ENCODE results near the gene PHTF2.

PHTF2 gene

DNA sequence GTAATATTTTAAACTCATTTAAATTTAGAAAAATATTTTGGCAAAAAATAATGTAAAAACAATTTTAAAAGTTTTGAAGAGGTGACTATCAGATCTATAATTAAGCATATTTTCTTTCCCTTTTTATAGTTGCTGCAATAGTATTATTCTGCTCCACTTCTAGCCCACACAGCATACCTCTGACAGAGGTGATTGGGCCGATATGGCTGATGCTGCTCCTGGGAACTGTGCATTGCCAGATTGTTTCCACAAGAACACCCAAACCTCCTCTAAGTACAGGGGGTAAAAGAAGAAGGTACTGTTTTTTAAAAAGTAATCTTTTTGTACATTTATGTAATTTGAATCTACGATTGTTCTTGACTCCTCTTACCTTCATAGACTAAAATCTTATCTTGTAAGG lies 110.1 kb downstream of the PHTF2 start:
- no peak overlapping the region for H3K4me3 ChIP-seq (ENCODE audit: insufficient read depth, low read depth, low read length, poor library complexity, severe bottlenecking)
- no peaks in the 10 kb centered on the region for H3K27me3 ChIP-seq (replicated peaks; ENCODE audit: control insufficient read depth, insufficient read depth, low read length, poor library complexity, severe bottlenecking)
- DNase-seq, result no peak
- H3K36me3 ChIP-seq (ENCODE audit: control insufficient read depth, insufficient read depth, low read length), result peaks cover 18% of the 10 kb centered on the region
- H3K9me3 ChIP-seq (ENCODE audit: control insufficient read depth, low read length), result no peaks in the 10 kb centered on the region
- no peak overlapping the region for H3K27ac ChIP-seq (ENCODE audit: insufficient read depth, low read length, poor library complexity, severe bottlenecking)
- no peaks in the 10 kb centered on the region for H3K4me1 ChIP-seq (ENCODE audit: control insufficient read depth, insufficient read depth, low read length, poor library complexity, severe bottlenecking)

DNA sequence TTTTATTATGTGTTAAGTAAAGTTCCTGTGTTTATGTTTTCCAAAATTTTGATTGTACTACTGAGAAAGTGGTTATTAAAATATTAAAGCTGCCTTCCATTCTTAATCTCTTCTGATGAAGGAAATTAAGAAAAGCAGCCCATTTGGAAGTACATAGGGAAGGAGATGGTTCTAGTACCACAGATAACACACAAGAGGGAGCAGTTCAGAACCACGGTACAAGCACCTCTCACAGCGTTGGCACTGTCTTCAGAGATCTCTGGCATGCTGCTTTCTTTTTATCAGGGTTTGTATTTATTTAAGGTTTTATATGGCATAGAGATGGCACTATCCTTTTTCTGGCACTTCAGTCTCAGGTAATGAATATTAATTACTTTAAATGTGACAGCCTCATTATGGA lies 111.6 kb downstream of the PHTF2 start:
- H3K9me3 ChIP-seq (ENCODE audit: control insufficient read depth, low read length), result no peaks in the 10 kb centered on the region
- no peak overlapping the region for H3K27ac ChIP-seq (ENCODE audit: insufficient read depth, low read length, poor library complexity, severe bottlenecking)
- H3K4me3 ChIP-seq (ENCODE audit: insufficient read depth, low read depth, low read length, poor library complexity, severe bottlenecking), result no peak overlapping the region
- H3K36me3 ChIP-seq (ENCODE audit: control insufficient read depth, insufficient read depth, low read length), result peaks cover 18% of the 10 kb centered on the region
- H3K27me3 ChIP-seq (replicated peaks; ENCODE audit: control insufficient read depth, insufficient read depth, low read length, poor library complexity, severe bottlenecking), result no peaks in the 10 kb centered on the region
- H3K4me1 ChIP-seq (ENCODE audit: control insufficient read depth, insufficient read depth, low read length, poor library complexity, severe bottlenecking), result no peaks in the 10 kb centered on the region
- no peak for DNase-seq

DNA sequence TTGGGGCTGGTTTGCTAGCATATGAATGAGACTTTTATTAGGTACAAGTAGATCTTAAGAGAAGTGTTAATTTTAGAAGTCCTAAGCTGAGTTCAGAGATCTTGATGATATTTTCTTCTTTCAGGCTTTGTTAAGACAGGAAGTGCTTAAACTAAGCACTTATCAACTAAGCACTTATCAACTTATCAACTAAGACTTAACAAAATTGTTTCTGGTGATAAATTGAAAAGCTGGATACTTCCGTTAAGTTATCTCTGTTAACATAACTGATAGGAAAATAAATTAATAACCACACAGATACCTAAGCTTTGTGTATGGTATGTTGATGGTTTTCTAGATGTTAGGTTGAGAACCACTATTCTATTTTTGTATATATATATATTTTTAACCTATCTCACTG lies 113.7 kb downstream of the PHTF2 start:
- no peak overlapping the region for H3K4me3 ChIP-seq (ENCODE audit: insufficient read depth, low read depth, low read length, poor library complexity, severe bottlenecking)
- no peaks in the 10 kb centered on the region for H3K27me3 ChIP-seq (replicated peaks; ENCODE audit: control insufficient read depth, insufficient read depth, low read length, poor library complexity, severe bottlenecking)
- H3K9me3 ChIP-seq (ENCODE audit: control insufficient read depth, low read length), result no peaks in the 10 kb centered on the region
- DNase-seq, result no peak
- H3K36me3 ChIP-seq (ENCODE audit: control insufficient read depth, insufficient read depth, low read length), result peaks cover 18% of the 10 kb centered on the region
- H3K27ac ChIP-seq (ENCODE audit: insufficient read depth, low read length, poor library complexity, severe bottlenecking), result no peak overlapping the region
- no peaks in the 10 kb centered on the region for H3K4me1 ChIP-seq (ENCODE audit: control insufficient read depth, insufficient read depth, low read length, poor library complexity, severe bottlenecking)

DNA sequence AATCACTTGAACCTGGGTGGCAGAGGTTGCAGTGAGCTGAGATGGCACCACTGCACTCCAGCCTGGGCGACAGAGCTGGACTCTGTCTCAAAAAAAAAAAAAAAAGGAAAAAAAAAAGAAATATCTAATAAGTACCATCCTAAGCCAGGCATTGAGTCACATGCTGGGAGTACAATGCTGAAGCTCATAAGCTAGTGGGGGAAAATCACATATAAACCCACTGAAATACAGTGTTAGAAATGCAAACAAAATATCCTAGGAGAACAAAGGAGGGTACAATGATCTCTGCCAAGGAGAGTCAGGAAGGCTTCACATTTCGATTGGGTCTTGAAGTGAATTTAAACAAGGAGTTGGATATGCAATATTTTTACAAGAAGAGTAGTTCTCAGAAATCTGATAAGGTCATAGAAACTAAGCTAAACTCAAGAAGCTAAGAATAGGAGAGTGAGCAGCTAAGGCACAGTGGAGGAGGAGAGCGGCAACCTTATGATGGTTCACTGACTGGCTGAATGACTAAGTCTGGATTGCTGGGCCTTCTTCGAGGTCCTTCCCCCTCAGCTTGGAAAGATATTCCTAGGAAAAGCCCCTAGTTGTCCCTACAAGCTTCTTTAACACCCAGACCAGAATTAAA lies 115.5 kb downstream of the PHTF2 start:
- Histone ChIP-seq H3K36me3 (ENCODE audit: control insufficient read depth, insufficient read depth, low read length) (peaks cover 13% of the 10 kb centered on the region), H3K9me3 (ENCODE audit: control insufficient read depth, low read length) (no peaks in the 10 kb centered on the region), H3K27me3 (replicated peaks; ENCODE audit: control insufficient read depth, insufficient read depth, low read length, poor library complexity, severe bottlenecking) (no peaks in the 10 kb centered on the region), H3K27ac (ENCODE audit: insufficient read depth, low read length, poor library complexity, severe bottlenecking) (no peak overlapping the region), H3K4me1 (ENCODE audit: control insufficient read depth, insufficient read depth, low read length, poor library complexity, severe bottlenecking) (no peaks in the 10 kb centered on the region), H3K4me3 (ENCODE audit: insufficient read depth, low read depth, low read length, poor library complexity, severe bottlenecking) (no peak overlapping the region)
- no peak for DNase-seq

DNA sequence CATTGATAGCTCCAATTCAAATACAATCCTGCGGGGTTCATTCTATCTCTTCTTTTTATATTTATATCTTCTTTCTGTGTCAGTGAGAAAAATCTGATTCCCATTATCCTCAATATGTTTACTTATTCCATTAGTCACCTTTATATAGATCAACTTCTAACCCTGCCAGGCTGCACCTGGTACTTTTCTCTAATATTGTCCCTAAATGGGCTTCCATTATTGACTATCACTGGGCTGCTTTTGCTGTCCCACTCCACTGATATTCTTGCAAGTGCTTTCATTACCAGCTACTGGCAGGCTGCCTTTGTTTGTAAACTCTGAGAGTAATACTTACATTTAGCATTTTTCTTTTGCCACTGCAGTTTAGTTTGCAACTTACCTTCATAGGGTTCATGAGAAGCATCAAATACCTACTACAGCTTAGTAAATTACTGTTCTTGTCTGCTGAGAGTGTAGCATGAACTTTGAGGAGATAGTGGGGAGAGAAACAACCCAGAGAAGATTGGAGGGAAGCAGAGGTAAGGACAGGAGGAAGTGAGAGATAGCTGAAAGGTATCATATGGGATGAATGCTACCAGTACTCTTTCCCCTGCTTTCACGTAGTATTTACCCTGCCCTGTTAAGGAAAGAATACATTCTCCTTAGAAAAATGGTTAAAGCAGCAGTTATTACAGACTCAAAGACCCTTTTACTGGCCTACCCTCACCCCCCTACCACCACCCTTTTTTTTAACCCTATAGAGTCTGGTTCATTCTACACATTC lies 119.1 kb downstream of the PHTF2 start:
- Histone ChIP-seq H3K36me3 (ENCODE audit: control insufficient read depth, insufficient read depth, low read length) (no peaks in the 10 kb centered on the region), H3K27me3 (replicated peaks; ENCODE audit: control insufficient read depth, insufficient read depth, low read length, poor library complexity, severe bottlenecking) (no peaks in the 10 kb centered on the region), H3K4me1 (ENCODE audit: control insufficient read depth, insufficient read depth, low read length, poor library complexity, severe bottlenecking) (no peaks in the 10 kb centered on the region), H3K4me3 (ENCODE audit: insufficient read depth, low read depth, low read length, poor library complexity, severe bottlenecking) (no peak overlapping the region), H3K27ac (ENCODE audit: insufficient read depth, low read length, poor library complexity, severe bottlenecking) (no peak overlapping the region), H3K9me3 (ENCODE audit: control insufficient read depth, low read length) (no peaks in the 10 kb centered on the region)
- no peak for DNase-seq

DNA sequence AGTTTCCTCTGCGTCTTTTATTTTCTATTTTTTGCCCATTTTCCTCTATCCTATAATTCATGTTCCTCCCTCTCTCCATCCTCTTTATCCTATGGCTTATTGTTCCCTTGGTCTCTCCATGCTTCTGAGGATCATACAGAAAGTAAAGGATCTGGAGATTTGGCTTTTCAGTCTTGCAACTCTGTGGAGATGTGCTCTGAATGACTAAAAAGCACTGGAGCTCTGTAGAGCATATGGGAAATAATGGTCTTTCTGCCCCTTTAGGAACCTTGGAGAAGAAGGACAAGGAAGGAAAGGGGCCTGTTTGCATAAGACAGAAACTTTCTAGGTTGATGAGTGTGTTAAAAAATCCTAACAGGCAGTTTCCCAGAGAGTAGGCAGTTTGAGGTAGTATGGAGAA lies 120.1 kb downstream of the PHTF2 start:
- H3K36me3 ChIP-seq (ENCODE audit: control insufficient read depth, insufficient read depth, low read length), result no peaks in the 10 kb centered on the region
- no peaks in the 10 kb centered on the region for H3K9me3 ChIP-seq (ENCODE audit: control insufficient read depth, low read length)
- no peak for DNase-seq
- H3K4me1 ChIP-seq (ENCODE audit: control insufficient read depth, insufficient read depth, low read length, poor library complexity, severe bottlenecking), result no peaks in the 10 kb centered on the region
- no peak overlapping the region for H3K4me3 ChIP-seq (ENCODE audit: insufficient read depth, low read depth, low read length, poor library complexity, severe bottlenecking)
- no peaks in the 10 kb centered on the region for H3K27me3 ChIP-seq (replicated peaks; ENCODE audit: control insufficient read depth, insufficient read depth, low read length, poor library complexity, severe bottlenecking)
- no peak overlapping the region for H3K27ac ChIP-seq (ENCODE audit: insufficient read depth, low read length, poor library complexity, severe bottlenecking)

DNA sequence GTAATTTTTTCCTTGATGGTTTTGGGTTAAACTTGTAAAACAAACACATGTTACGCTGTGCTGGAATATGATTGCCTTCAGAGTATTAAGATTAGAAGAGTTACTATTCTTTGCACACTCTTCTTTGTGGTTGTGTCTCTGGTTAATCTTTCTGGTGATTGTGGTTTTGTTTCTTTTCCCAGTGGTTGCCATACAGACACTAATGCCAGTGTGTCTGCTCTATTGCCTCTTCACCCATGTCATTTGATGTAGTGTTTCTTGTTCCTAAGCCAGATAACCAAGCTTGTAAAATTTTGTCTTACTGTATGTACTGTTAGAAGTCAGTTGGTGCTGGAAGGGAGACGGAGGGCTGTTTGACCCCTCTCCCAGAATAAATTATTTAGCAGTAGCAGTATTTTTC lies 124.8 kb downstream of the PHTF2 start:
- Histone ChIP-seq H3K4me3 (ENCODE audit: insufficient read depth, low read depth, low read length, poor library complexity, severe bottlenecking) (no peak overlapping the region), H3K9me3 (ENCODE audit: control insufficient read depth, low read length) (no peaks in the 10 kb centered on the region), H3K36me3 (ENCODE audit: control insufficient read depth, insufficient read depth, low read length) (no peaks in the 10 kb centered on the region), H3K27ac (ENCODE audit: insufficient read depth, low read length, poor library complexity, severe bottlenecking) (no peak overlapping the region), H3K4me1 (ENCODE audit: control insufficient read depth, insufficient read depth, low read length, poor library complexity, severe bottlenecking) (no peaks in the 10 kb centered on the region), H3K27me3 (replicated peaks; ENCODE audit: control insufficient read depth, insufficient read depth, low read length, poor library complexity, severe bottlenecking) (no peaks in the 10 kb centered on the region)
- DNase-seq, result no peak

DNA sequence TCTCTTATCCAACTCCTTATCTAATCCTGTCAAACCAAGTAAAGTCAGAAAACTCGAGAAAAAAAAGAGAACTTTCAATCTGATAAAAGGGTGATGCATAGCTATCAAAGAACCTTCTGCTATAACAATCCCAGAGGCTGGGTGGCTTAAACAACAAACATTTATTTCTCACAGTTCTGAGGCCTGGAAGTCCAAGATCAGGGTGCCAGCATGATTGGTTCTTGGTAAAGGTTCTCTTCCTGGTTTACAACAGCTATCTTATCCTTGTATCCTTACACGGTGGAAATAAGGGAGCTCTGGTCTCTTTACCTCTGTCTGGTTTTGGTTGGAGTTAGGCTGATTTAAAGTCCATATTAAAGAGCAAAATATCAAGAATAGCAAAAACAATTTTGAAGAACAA lies 131.9 kb downstream of the PHTF2 start:
- H3K4me3 ChIP-seq (ENCODE audit: insufficient read depth, low read depth, low read length, poor library complexity, severe bottlenecking), result no peak overlapping the region

DNA sequence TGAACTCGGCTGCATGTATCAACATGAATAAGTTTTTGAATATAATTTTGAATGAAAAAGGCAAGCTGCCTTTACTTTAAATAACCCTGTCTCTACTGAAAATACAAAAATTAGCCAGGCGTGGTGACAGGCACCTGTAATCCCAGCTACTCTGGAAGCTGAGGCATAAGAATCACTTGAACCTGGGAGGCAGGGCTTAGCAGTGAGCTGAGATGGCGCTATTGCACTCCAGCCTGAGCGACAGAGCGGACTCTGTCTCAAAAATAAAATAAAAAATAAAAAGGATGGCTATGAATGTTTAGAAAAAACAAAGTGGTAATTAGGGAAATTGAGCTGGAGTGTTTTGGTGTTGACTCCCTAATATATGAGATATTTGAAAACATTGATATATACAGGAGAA lies 133.3 kb downstream of the PHTF2 start:
- Histone ChIP-seq H3K4me3 (ENCODE audit: insufficient read depth, low read depth, low read length, poor library complexity, severe bottlenecking) (no peak overlapping the region), H3K4me1 (ENCODE audit: control insufficient read depth, insufficient read depth, low read length, poor library complexity, severe bottlenecking) (peaks cover 3% of the 10 kb centered on the region), H3K27me3 (replicated peaks; ENCODE audit: control insufficient read depth, insufficient read depth, low read length, poor library complexity, severe bottlenecking) (no peaks in the 10 kb centered on the region), H3K36me3 (ENCODE audit: control insufficient read depth, insufficient read depth, low read length) (peaks cover 13% of the 10 kb centered on the region), H3K27ac (ENCODE audit: insufficient read depth, low read length, poor library complexity, severe bottlenecking) (no peak overlapping the region), H3K9me3 (ENCODE audit: control insufficient read depth, low read length) (no peaks in the 10 kb centered on the region)
- no peak for DNase-seq

More for the DNA sequence above, 131.9 kb downstream of the PHTF2 start:
- DNase-seq, result no peak
- Histone ChIP-seq H3K36me3 (ENCODE audit: control insufficient read depth, insufficient read depth, low read length) (peaks cover 13% of the 10 kb centered on the region), H3K9me3 (ENCODE audit: control insufficient read depth, low read length) (no peaks in the 10 kb centered on the region), H3K4me1 (ENCODE audit: control insufficient read depth, insufficient read depth, low read length, poor library complexity, severe bottlenecking) (peaks cover under 1% of the 10 kb centered on the region), H3K27ac (ENCODE audit: insufficient read depth, low read length, poor library complexity, severe bottlenecking) (no peak overlapping the region), H3K27me3 (replicated peaks; ENCODE audit: control insufficient read depth, insufficient read depth, low read length, poor library complexity, severe bottlenecking) (no peaks in the 10 kb centered on the region)

DNA sequence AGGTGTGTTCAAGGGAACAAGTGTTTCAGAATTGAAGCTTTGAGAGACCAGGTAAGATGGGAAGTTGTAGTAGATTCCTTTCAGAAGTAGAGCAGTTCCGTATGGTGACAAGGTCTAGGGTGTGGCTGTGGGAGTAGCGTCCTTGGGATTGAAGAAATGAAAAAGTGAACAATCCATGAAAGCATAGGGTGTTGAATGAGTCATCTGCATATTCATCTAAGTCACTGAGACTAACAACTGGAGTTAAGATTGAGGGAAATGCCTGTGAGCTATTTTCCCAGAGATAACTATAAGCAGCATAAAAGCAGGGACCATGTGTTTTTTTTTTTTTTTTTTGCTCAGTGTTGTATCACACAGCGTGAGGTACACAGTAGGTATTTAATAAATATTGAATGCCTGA lies 134.8 kb downstream of the PHTF2 start:
- peaks cover 13% of the 10 kb centered on the region for H3K36me3 ChIP-seq (ENCODE audit: control insufficient read depth, insufficient read depth, low read length)
- peaks cover 3% of the 10 kb centered on the region for H3K4me1 ChIP-seq (ENCODE audit: control insufficient read depth, insufficient read depth, low read length, poor library complexity, severe bottlenecking)
- H3K27me3 ChIP-seq (replicated peaks; ENCODE audit: control insufficient read depth, insufficient read depth, low read length, poor library complexity, severe bottlenecking), result no peaks in the 10 kb centered on the region
- H3K9me3 ChIP-seq (ENCODE audit: control insufficient read depth, low read length), result no peaks in the 10 kb centered on the region
- DNase-seq, result no peak
- no peak overlapping the region for H3K27ac ChIP-seq (ENCODE audit: insufficient read depth, low read length, poor library complexity, severe bottlenecking)
- H3K4me3 ChIP-seq (ENCODE audit: insufficient read depth, low read depth, low read length, poor library complexity, severe bottlenecking), result no peak overlapping the region
